Activated gamma-delta T cell treated with anti-CD3 and anti-CD28 coated beads, Interleukin-2, amount 50 U/mL, for 16 hours (primary cell): ENCODE results near the gene BDKRB1.

ENCODE experiments used
- DNase-seq: peaks from one replicate; pipeline ENCODE4 v3.0.0-alpha.2; 2020; ENCODE audit warnings: low read depth

Gene BDKRB1

GRCh38 chr14:96261772-96262655, 6.0 kb downstream of the BDKRB1 start:
- no peak for DNase-seq

DNA sequence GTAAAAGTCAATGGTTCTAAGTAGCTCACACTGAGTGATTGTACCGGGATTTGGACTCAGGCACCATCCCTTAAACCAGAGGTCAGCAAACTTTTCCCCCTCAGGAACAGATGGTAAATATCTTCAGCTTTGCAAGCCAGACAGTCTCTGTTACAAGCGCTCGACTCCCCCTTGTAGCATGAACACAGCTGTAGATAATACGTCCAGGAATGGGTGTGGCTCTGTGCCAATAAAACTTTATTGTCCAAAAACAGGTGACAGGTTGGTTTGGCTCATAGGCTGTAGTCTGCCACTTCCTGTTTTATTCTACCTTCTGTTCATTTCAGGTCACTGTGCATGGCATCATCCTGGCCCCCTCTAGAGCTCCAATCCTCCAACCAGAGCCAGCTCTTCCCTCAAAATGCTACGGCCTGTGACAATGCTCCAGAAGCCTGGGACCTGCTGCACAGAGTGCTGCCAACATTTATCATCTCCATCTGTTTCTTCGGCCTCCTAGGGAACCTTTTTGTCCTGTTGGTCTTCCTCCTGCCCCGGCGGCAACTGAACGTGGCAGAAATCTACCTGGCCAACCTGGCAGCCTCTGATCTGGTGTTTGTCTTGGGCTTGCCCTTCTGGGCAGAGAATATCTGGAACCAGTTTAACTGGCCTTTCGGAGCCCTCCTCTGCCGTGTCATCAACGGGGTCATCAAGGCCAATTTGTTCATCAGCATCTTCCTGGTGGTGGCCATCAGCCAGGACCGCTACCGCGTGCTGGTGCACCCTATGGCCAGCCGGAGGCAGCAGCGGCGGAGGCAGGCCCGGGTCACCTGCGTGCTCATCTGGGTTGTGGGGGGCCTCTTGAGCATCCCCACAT, 7.6 kb downstream of the BDKRB1 start:
- DNase-seq: no peak

- DNase-seq: no peak
Observed at GRCh38 chr14:96264200-96264553, 8.2 kb downstream of the BDKRB1 start.

DNA sequence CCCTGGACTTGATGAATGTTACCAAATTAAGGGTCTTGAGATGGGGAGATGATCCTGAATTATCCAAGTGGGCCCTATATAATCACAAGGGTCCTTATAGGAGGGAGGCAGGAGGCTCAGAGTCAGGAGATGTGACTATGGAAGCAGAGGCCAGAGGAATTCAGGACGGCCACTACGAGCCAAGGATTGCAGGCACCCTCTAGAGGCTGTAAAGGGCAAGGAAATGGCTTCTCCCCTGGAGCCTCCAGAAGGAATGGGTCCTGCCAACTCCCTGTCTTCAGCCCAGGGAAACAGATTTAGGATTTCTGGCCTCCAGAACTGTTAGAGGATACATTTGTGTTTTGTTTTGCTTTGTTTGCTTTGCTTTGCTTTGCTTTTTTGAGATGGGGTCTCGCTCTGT, 8.8 kb downstream of the BDKRB1 start:
- DNase-seq: no peak

DNA sequence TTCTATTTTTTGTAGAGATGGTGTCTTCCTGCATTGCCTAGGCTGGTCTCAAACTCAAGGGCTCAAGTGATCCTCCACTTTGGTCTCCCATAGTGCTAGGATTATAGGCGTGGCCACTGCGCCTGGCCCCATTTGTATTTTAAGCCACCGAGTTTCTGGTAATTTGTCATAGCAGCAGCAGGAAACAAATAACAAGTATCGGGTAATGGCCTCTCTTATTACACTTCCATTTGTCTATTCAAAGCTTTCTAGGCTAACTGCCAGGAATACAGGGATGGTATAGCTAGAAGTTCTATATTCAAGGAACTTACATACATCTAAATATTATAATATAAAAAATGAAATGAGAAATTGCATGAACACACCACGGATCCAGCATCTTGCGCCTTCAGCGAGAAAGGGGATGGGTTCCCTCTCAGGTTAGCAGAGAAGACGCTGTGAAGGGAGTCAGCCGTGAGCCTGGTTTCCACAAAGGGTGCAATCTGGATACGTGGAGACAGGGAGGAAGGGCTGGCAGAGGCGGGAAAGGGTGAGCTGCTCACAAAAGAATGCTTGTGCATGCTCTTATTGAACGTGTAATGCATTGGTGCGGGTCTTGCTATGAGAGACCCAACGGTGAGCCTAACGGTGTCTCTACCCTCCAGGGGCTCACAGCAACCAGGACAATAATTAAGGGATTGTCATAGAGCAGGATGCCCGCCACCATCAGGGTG, 9.5 kb downstream of the BDKRB1 start:
- no peak for DNase-seq

GRCh38 chr14:96267336-96267735, 11.3 kb downstream of the BDKRB1 start:
- DNase-seq: no peak

GRCh38 chr14:96267916-96268315, 11.9 kb downstream of the BDKRB1 start:
- DNase-seq: no peak

GRCh38 chr14:96268431-96269358, 12.7 kb downstream of the BDKRB1 start:
- DNase-seq: no peak

DNA sequence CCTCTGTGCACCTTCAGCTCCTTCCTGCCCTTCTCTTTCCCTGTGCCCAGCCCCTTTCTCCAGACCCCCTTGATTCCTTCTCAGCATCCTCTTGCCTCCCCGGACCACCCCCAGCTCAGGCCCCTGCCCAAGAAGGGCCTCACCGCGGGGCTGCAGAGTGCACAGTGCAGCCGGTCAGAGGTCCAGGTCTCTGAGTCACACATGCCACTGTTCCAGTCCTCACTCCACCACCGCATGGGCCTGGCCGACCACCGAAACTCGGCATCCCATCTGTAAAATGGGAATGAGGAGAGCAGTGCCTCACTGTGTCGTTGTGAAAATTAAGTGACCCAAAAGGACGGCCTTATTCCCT, 13.3 kb downstream of the BDKRB1 start:
- no peak for DNase-seq

- DNase-seq: no peak
Observed at GRCh38 chr14:96270565-96271420, 14.8 kb downstream of the BDKRB1 start.

DNA sequence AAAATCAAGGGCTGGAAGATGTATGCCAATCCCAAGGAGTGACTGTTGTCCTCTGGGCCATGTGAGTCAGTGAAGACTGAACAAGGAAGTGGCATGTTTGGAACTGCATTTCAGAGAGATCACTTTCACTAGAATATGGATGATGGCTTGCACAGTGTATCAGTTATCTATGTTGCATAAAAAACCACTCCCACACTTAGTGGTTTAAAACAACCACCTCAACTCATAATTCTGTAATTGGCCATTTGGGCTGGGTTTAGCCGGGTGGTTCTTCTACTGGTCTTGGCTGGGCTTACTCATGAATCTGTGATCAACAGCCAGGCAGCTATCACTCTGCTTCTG, 15.4 kb downstream of the BDKRB1 start:
- no peak for DNase-seq

DNA sequence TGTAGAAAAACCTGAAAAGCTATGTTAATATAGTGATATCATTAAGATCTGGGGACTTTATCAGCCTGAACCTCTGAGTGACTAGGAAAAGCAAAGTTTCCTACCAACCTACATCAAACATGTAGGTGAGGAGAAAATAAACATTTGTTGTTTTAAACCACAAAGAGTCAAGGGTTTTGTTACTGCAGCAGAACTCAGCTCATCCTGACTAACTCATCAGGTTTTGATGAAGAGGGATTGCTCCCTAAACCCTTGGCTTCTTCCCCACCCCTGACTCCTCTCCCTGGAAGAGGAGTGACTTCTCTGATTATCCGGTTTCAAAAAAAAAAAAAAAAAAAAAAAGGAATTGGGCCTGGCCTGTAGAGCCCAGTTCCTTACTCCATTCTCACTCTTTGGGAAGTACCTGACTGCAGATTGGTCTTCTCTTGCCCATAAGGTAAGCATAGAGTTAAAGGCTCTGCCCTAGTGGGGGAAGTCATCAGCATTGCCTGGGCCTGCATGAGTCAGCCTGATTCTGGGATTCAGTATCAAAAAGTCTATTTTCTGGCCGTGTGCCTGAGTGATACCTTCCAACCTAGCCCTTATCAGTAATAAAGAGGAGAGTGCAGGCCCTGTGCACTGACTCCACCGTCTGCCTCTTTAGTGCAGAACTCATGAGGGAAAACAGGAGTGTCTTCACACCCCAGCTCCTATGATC, 16.9 kb downstream of the BDKRB1 start:
- DNase-seq: no peak

DNA sequence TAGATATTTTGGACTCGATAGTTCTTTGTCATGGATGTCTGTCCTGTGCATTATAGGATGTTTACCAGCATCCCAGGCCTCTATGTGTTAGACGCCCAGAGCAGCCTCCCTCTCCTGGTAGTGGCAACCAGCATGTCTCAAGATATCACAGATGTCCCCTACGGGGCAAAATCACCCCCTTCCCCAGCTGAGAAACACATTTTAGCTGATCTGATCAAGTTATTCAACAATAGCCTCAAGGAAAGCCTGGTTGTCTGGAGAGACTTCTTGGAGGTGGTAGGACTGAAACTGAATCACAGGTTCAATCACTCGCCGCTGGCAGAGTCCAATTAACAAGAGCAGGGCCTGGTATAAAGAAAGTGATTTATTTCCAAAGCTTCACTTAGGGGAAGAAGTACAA, 17.6 kb downstream of the BDKRB1 start:
- no peak for DNase-seq

GRCh38 chr14:96274122-96274521, 18.1 kb downstream of the BDKRB1 start:
- DNase-seq: no peak

- no peak for DNase-seq
Observed at GRCh38 chr14:96274543-96274942, 18.5 kb downstream of the BDKRB1 start.

GRCh38 chr14:96275177-96276112, 19.4 kb downstream of the BDKRB1 start:
- DNase-seq: peak; percentile 30

GRCh38 chr14:96277890-96278289, 21.9 kb downstream of the BDKRB1 start:
- no peak for DNase-seq

- no peak for DNase-seq
Observed at GRCh38 chr14:96279564-96279963, 23.6 kb downstream of the BDKRB1 start.

DNA sequence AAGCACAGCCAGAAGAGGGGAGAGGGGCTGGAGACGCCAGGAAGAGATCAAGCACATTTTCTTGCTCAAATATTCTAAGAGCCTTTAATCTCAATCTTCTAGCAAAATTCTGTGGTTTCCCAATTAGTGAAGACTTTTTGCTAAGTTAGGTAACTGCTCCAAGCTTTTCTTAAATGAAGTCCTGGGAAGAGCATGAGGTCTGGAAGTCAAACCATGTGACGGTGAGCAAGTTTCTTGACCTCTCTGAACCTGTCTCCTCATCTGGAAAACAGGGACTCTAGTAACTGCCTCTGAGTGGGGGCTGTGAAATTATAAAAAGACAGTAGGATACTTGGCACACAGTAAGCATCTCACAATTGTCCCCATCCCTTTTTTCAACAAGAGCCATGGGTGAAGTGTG, 24.1 kb downstream of the BDKRB1 start:
- no peak for DNase-seq
